IPS-18c (cell line): ENCODE data around the gene TIMM22.
"Not testable (repeated sequence)": the region's sequence is repeated elsewhere in the genome, so short reads cannot be mapped to it uniquely, and the experiment has no call there.

Experiments
- H3K4me3 ChIP-seq: 2 replicates; pipeline ENCODE4 v1.7.0; 2013; ENCODE audit warnings: low read depth, mild to moderate bottlenecking, low read length, moderate library complexity; ENCODE audit not compliant: insufficient read depth
- H3K9me3 ChIP-seq: one replicate; pipeline ENCODE4 v1.6.1; 2013; ENCODE audit warnings: mild to moderate bottlenecking, low read length, moderate library complexity; ENCODE audit not compliant: control insufficient read depth, insufficient read depth

TIMM22 gene

DNA sequence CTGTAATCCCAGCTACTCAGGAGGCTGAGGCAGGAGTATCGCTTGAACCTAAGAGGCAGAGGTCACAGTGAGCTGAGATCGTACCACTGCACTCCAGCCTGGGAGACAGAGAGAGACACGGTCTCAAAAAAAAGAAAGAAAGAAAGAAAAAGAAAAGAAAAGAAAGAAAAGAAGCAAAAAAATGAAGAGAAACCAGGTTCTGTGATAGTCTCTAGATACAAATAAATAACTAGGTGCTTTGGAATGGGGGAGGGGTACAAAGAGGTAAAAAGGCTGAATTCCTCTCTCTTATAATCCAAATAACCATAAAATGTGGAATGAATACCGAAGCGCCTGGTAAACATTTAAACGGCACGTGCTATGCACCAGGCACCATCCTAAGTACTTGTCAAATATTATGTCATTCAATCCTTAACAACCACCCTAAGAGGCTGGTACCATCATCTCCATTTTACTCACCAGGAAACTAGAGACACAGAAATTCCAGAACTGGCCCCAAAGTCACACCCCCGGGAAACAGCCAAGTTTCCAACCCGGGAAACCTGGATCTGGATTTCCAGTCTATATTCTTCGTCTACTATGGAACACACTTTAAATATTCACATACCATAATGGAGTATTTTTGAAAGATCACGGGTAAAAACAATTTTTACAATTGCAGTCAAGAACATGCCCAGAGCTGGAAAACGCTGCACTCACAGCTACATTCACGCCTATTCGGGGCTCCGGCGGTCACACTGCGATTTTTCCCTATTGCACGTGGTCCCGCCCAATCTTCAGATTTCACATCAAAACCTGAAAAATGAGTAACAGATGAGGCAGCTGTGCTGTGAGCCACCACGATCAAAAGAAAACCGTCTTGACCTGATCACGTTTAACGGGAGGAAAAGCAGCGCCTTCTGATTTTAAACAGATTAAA lies 27.9 kb upstream of the TIMM22 start:
- H3K4me3 ChIP-seq, result no peak overlapping the region
- no peaks in the 10 kb centered on the region for H3K9me3 ChIP-seq

DNA sequence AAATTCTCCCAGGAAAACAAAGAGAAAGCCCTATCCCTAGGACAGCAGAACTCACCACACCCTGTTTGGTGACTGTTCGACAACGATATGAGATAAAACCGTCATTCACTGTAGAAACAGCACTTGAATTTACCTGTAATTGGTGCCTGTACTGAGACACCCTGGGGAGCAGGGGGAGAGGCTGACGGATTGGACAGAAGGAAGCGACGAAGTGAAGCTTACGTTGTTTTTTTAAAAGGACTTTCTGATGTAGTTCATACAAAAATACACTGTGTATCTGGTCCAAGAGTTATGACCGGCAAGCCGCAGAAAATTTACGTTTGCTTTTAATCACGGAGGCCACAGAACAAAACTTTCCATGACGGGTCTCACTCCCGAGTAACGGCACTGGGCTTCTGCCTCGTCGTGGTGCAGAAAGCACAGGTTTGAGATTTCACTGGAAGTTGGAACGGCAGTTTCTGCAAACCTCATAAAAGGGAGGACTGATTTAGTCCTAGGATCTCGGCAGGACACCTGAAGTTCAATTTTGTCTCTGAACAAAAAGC lies 27.0 kb upstream of the TIMM22 start:
- no peak overlapping the region for H3K4me3 ChIP-seq

DNA sequence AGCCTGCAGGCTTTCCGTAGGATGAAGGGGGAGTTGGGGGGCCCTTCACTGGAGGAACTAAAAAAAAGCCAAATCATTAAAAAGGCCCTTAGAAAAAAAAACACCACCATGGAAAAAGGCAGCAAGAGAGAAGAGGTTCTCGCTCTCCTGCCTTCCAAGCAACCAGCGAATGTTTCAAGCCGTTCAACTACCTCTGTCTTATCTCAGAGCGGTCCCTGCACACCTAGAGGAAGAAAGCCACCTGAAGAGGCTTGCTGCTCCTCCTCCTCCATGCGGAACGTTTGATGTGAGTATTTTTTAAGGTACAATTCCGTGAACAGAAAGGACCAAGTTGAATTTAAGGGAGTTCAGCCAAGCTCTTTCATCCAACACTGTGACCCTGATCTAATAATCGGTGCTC lies 26.6 kb upstream of the TIMM22 start:
- H3K9me3 ChIP-seq, result no peaks in the 10 kb centered on the region
- no peak overlapping the region for H3K4me3 ChIP-seq

More for the DNA sequence above, 27.0 kb upstream of the TIMM22 start:
- no peaks in the 10 kb centered on the region for H3K9me3 ChIP-seq

DNA sequence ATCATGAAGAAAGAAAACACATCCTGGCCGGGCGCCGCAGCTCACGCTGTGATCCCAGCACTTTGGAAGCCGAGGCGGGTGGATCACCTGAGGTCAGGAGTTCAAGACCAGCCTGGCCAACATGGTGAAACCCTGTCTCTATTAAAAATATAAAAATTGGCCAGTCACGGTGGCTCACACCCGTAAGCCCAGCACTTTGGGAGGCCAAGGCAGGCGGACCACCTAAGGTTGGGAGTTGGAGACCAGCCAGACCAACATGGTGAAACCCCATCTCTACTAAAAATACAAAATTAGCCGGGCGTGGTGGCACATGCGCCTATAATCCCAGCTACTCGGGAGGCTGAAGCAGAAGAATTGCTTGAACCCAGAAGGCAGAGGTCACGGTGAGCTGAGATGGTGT lies 25.1 kb upstream of the TIMM22 start:
- not testable (repeated sequence) for H3K4me3 ChIP-seq, H3K9me3 ChIP-seq

DNA sequence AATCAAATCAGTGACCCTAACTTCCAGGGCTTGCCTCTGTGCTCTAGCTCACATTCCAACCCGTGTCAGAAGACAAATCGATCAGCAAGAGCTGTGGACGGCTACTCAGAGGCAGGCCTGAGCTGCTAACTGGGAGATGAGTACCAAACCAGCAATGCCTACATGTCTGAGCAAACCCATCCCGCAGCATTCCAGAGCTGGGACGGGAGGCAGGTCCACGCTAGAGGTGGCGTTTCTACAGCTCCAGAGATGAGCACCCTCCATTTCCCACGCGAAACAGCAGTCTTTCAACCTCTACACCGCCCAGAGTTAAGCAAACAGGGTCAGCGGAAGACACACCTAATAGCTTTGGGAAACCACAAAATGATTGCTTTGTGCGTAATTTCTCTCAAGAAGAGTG lies 23.9 kb upstream of the TIMM22 start:
- Histone ChIP-seq H3K9me3 (no peaks in the 10 kb centered on the region), H3K4me3 (no peak overlapping the region)

DNA sequence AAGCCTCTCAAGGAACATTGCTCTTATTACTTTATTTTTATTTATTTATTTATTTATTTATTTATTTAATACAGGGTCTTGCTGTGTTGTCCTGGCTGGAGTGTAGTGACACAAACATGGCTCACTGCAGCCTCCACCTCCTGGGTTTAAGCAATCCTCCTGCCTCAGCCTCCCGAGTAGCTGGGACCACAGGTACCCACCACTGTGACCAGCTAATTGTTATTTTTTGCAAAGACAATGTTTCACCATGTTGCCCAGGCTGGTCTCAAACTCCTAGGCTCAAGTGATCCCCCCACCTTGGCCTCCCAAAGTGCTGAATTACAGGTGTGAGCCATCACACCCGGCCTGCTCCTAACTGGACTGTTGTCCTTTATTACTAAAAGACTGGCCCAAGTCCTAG lies 22.2 kb upstream of the TIMM22 start:
- not testable (repeated sequence) for H3K9me3 ChIP-seq, H3K4me3 ChIP-seq

DNA sequence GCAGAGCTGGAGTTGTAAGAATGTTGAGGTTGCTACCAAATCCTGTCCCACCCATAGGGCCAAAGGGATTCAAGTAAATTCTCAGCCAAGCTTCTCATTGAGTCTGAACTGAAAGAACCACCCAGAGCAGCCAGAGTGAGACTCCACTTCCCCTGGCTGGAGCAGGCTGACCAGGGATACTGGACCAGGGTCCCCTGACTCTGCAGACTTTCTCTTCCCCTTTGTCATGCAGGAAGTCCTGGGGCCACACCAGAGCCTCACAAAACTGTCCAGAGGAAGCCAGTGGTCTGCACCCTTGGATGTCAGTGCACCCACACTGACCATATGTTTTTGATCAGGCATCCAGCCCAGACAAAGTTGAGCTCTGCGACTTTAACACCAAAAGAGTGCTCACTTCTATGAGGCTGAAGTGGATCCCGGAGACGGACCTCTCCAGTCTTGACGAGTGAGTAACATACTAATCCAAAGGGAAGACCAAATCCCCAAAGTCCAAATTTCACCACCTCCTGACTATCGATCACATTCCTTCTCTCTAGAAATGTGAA lies 21.5 kb upstream of the TIMM22 start:
- no peaks in the 10 kb centered on the region for H3K9me3 ChIP-seq
- H3K4me3 ChIP-seq, result peak overlapping the region; percentile 9; the same call in 1 of the 2 replicates

DNA sequence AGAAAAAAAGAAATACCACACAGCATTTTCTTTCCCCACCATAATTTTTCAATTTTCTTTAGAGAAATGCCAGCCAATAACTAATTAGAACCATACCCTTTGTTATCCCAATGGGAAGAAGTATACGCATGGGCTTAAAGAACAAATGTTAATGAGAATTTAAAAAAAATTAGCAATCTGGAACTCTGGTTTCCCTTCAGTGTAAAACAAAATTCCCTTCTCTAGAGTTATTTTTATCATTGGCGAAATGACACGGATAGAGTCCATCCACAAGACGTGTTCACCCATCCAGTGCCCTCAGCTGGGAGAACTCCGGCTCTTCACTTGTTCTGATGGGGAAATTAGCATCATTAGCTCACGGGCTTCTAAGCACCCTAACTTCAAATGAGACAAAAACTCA lies 20.6 kb upstream of the TIMM22 start:
- H3K9me3 ChIP-seq, result no peaks in the 10 kb centered on the region
- H3K4me3 ChIP-seq, result no peak overlapping the region

DNA sequence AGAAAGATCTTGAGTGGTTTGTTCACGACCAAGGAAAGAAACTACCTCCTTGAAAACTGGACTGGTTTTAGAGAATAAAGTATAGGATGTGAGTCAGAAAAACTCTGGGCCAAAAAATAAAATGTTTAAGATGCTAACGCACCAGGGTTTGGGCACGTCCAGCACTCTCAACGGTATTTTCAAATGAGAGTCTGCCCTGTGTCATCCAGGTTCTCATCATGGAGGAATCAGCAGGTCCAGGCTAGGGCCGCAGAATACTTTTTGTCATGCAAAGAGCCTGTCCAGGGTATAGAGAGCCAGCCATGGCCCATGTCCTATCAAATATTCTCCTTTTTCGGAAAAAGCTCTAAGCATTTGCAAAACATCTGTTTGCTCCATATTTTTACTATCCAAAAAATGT lies 19.8 kb upstream of the TIMM22 start:
- H3K4me3 ChIP-seq, result no peak overlapping the region; the same call in 1 of the 2 replicates

DNA sequence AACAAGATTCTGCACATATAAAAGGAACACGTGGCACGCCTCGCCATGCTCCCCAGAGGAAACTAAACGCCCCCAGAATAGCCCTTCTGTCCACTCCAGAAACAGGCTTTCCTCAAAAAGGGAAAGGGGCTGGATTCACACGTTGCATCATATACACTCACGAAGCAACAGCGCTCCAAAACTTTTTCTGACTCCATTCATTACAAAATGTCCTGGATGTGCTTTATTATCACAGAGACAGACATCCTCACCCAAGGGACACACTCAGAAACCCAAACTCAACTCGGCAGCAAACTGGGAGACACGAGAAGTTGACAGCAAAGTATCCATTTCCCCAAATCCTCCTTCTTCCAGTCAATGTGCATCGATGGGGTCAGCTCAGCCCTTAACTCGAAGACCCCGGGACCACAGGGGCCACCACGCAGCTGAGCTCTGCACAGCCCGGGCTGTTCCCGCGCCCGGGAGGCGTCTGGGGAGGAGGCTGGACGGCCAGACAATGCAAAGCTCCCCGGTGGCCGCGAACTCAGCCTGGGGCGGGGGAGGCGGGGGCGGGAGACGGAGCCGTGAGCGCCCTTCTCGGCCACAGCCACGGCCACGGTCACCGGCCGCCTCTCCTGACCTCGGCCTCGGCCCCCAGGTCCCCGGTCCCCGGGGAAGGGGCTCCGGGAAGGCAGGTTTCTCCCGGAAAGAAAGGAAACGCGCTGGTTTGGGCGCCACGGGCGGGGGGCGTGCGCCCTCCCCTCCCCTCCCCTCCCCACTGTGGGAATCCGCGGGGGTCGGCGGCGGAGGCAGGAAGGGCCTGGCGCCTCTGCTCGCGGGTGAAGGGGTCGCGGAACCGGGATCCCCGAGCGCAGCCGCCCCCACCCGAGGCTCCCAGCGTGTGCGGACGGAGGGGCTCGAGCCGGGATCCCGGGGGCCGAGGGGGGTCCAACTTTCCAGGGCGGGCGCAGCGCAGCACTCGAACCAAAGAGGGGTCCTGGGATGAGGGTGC lies 18.5 kb upstream of the TIMM22 start:
- Histone ChIP-seq H3K4me3 (peak overlapping the region; percentile 59), H3K9me3 (no peaks in the 10 kb centered on the region)

More for the DNA sequence above, 19.8 kb upstream of the TIMM22 start:
- H3K9me3 ChIP-seq, result no peaks in the 10 kb centered on the region

DNA sequence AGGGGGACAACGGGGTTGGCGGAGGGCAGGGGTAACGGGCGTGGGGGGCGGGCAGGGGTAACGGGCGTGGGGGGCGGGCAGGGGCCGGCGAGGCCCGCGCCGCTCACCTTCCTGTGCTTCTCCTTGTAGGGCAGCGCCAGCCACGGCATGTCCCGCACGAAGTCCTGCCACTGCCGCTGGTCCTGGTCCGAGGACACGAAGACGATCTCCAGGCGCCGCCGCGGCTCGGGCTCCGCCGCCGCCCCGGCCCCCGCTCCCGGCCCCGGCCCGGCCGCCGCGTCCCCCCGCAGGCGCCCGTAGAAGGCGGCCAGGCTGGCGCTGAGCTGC lies 17.8 kb upstream of the TIMM22 start:
- H3K9me3 ChIP-seq, result no peaks in the 10 kb centered on the region
- H3K4me3 ChIP-seq, result peak overlapping the region; percentile 71; the same call in 1 of the 2 replicates

DNA sequence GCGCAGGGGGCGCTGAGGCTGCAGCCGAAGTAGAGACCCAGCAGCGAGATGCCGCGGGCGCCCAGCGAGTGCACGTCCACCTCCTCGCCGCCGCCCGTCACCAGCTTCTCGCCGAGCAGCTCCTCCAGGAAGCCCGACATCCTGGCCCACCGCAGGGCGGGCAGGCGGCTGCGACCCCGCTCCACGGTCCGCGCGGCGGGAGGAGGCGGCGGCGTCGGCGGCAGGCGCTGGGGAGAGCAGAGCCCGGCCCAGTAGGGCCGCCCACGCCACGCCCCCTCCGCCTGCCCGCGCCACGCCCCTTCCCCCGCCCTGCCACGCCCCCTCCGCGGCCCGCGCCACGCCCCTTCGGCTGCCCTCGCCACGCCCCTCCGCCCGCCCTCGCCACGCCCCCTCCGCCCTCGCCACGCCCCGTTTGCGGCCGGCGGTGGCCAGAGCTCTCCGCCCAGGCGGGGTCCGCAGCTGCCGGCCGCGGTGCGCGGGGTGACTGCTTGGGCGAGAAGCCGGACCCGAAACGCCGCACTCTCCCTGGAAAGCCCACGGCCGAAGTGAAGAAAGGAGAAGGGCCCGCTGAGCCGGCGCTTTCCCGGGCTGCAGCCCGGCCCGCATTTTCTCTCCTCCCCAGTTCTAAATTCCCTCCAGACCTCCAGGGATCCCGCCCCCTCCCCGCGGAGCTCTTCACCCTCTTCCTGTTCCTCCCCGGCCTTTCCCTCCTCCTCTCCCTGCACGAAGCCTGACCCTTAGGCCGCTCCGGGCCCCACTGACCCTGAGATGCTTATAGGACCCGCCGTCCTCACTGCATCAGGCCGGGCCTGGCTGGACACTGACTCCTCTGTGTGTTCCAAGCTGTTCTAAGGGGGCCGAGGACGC lies 17.2 kb upstream of the TIMM22 start, which contains the start of gene NXN:
TSS of gene NXN (minus strand) at position 238 of the 867 bp plus-strand sequence.
- H3K4me3 ChIP-seq, result peak within 1 kb of the TSS; percentile 71
- no peaks in the 10 kb centered on the region for H3K9me3 ChIP-seq

DNA sequence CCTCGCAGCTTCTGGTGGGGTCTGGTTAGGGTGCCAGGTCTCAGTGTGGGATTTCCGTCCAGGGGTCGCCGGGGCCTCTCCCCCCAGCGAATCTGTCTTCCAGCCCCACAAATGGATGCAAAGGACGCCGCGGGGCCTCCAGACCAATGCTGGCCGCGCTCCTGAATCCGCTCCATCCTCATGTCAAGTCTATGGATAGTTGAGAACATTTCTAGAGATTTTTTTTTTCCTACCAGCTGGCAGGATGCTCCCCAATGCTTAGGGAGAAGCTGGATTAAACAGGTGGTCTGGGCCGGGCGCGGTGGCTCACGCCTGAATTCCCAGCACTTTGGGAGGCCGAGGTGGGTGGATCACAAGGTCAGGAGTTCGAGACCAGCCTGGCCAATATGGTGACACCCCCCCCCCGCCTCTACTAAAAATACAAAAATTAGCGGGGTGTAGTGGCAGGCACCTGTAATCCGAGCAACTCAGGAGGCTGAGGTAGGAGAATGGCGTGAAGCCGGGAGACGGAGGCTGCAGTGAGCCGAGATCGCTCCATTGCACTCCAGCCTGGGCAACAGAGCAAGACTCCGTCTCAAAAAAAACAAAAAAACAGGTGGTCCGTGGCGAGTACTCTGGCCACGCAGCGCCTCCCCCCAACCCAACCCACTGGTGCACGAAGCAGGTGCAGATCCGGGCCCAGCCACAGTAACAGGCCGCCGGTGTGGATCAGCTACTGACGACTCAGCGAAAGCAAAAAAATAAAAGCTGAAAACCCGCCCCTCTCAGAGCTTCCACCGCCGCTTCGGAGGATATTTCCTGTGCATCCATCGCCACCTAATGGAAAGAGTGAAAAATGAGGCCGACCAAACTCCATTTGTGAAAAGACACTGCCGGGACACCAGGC lies 16.3 kb upstream of the TIMM22 start:
- Histone ChIP-seq H3K9me3 (no peaks in the 10 kb centered on the region), H3K4me3 (peak overlapping the region; percentile 61; the same call in 1 of the 2 replicates)

DNA sequence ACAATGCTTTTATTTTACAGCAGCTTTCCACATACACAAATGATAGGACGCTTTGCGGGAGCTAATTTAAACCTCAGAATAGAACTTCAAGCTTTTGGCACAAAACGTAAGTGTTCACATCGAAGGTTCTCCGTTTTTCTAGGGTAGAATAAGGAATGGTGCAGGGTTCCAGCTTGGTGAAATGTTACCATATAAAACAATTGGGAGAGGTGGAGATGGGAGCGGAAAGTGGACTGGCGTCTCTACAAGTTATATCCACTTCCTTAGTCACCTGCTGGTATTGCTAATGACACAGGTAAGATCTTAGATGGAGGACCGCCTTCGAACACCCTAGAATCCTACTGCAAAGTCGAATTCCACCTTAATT lies 15.7 kb upstream of the TIMM22 start:
- H3K9me3 ChIP-seq, result no peaks in the 10 kb centered on the region
- H3K4me3 ChIP-seq, result no peak overlapping the region

DNA sequence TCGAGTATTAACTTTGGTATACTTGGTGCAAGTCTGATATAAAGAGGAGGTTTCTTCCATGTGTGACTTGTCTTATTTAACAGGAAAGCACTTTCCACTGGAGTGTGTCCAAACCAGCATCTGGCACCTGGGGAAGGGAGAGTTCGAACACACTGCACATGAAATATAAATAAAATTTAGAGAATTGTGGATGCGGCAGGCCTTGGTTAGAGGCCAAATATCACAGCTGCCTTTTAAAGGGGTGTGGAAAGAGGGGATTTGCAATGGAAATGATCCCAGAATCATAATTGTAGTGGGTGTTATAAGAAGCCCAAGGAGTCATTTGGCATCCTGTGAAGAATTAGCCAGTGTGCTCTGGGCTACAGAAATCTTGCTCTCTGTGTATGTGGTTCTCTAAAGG lies 13.0 kb upstream of the TIMM22 start:
- H3K9me3 ChIP-seq, result no peaks in the 10 kb centered on the region
- H3K4me3 ChIP-seq, result no peak overlapping the region
